Measurements from ENCODE around the gene PDE10A. TPM values are rescaled to one million over a fixed set of nuclear protein-coding genes. Genes with fewer than 3 reads are reported as not detected.

PDE10A gene
- 12.5 and 21.6 TPM in 2 replicates for total RNA-seq

GRCh38 chr6:165662749-165663376, at the start of gene PDE10A:
Gene PDE10A, minus strand, starts transcription at chr6:165663241. Its CDS starts 430 bp downstream, at chr6:165662811.

GRCh38 chr6:165308926-165309731, 353.9 kb downstream of the PDE10A start, which contains the start of gene C6orf118:
Gene C6orf118, minus strand, starts transcription at chr6:165309605. Its CDS starts 19 bp downstream, at chr6:165309586.

